HepG2 (cell line): ENCODE data around the gene CAPN8. TPM values are rescaled to one million over a fixed set of nuclear protein-coding genes. Genes with fewer than 3 reads are reported as not detected.
"Not testable (repeated sequence)": the region's sequence is repeated elsewhere in the genome, so short reads cannot be mapped to it uniquely, and the experiment has no call there.

ENCODE experiments used
- ATAC-seq: fragments of 200-7000 bp; cut with Tn5 transposase; 3 replicates; pipeline ENCODE4 v1.9.1; 2020; ENCODE audit warnings: mild to moderate bottlenecking, moderate library complexity
- BruUV-seq: library from RNA; stranded (reverse); fragments of 400-500 nt; replicated peaks from 2 replicates; lab custom pipeline; 2021; lab: Mats Ljungman, UMichigan
- CTCF ChIA-PET: fragments of 300-600 bp; formaldehyde crosslinking; extraction: SDS; loops from one replicate; lab custom pipeline; 2021; ENCODE audit warnings: low total read pairs, inconsistent platforms, low intra/inter-chr PET ratio; lab: Yijun Ruan, JAX
- POLR2A ChIA-PET: fragments of 350-600 bp; sonication (Branson Sonifier 250); formaldehyde crosslinking; loops from one replicate; lab custom pipeline; 2020; ENCODE audit warnings: antibody characterized with exemption, inconsistent platforms; lab: Yijun Ruan, JAX
- DNase-seq: peaks from one replicate; pipeline ENCODE4 v3.0.0-alpha.2; 2015; ENCODE audit warnings: low spot score
- FAIRE-seq: peaks from 3 replicates; lab custom pipeline; 2011; peaks lifted over from hg19 to GRCh38; lab: Jason Lieb, UNC
- H2AFZ ChIP-seq: one replicate; pipeline ENCODE4 v1.6.1; 2011; ENCODE audit warnings: low read length, inconsistent platforms
- H3K27ac ChIP-seq: fragments of 300-600 bp; 3 replicates; pipeline ENCODE4 v1.8.0; 2011; ENCODE audit warnings: mixed run types, mild to moderate bottlenecking, mixed read lengths, low read length, inconsistent platforms; ENCODE audit not compliant: insufficient read depth; ENCODE audit errors: extremely low read length
- H3K27me3 ChIP-seq, 2 experiments: fragments of 200-600 bp in 1 of 2; 2 replicates in 1 of 2; 3 replicates in 1 of 2; pipeline versions ENCODE4 v1.6.0 to v1.8.0; 2011; ENCODE audit warnings: low read length in 2 of 2, mild to moderate bottlenecking in 2 of 2, moderate library complexity in 2 of 2, inconsistent platforms in 1 of 2; ENCODE audit not compliant: insufficient read depth in 2 of 2, control insufficient read depth in 1 of 2
- H3K36me3 ChIP-seq, 2 experiments: fragments of 200-600 bp in 1 of 2; replicated peaks in 1 of 2; 2 replicates in 1 of 2; 3 replicates in 1 of 2; pipeline versions ENCODE4 v1.5.1 to v1.8.0; 2011; ENCODE audit warnings: low read length in 2 of 2, inconsistent platforms in 1 of 2; ENCODE audit not compliant: insufficient read depth in 2 of 2, control insufficient read depth in 1 of 2
- H3K4me1 ChIP-seq: 2 replicates; pipeline ENCODE4 v1.5.1; 2012; ENCODE audit warnings: low read length, inconsistent platforms; ENCODE audit not compliant: insufficient read depth
- H3K4me2 ChIP-seq: 2 replicates; pipeline ENCODE4 v1.6.0; 2011; ENCODE audit warnings: low read depth, low read length, inconsistent platforms
- H3K4me3 ChIP-seq, 3 experiments: fragments of 200-600 bp in 1 of 3; sonication (generic), shearing (Covaris generic) in 1 of 3; replicated peaks in 1 of 3; 2 replicates each; pipeline ENCODE4 v1.5.1; 2011 to 2016; ENCODE audit warnings: low read length in 3 of 3, inconsistent platforms in 2 of 3, low read depth in 2 of 3, mild to moderate bottlenecking in 2 of 3, control low read depth in 1 of 3, mixed read lengths in 1 of 3; ENCODE audit not compliant: insufficient read depth in 1 of 3
- H3K79me2 ChIP-seq: one replicate; pipeline ENCODE4 v1.6.1; 2011; ENCODE audit warnings: low read length, inconsistent platforms; ENCODE audit not compliant: insufficient read depth
- H3K9ac ChIP-seq: 2 replicates; pipeline ENCODE4 v1.6.0; 2011; ENCODE audit warnings: mild to moderate bottlenecking, low read depth, low read length, inconsistent platforms; ENCODE audit not compliant: insufficient read depth
- H3K9me3 ChIP-seq: 2 replicates; pipeline ENCODE4 v1.5.1; 2012; ENCODE audit warnings: mild to moderate bottlenecking, low read length
- H4K20me1 ChIP-seq: 2 replicates; pipeline ENCODE4 v1.6.0; 2011; ENCODE audit warnings: inconsistent platforms, mild to moderate bottlenecking, low read length, moderate library complexity; ENCODE audit not compliant: insufficient read depth
- AHR ChIP-seq: IDR thresholded peaks from 2 replicates; pipeline ENCODE4 v1.6.1; 2018; ENCODE audit warnings: missing genetic modification reagents, missing compliant biosample characterization
- AKAP8 ChIP-seq: sonication (generic); formaldehyde crosslinking; IDR thresholded peaks from 2 replicates; pipeline ENCODE4 v1.5.1; 2020; ENCODE audit warnings: mild to moderate bottlenecking, missing genetic modification reagents
- CENPX ChIP-seq: sonication (generic); formaldehyde crosslinking; IDR thresholded peaks from 2 replicates; pipeline ENCODE4 v1.9.0; 2021; ENCODE audit warnings: mild to moderate bottlenecking, missing genetic modification reagents, moderate library complexity
- ELF3 ChIP-seq: IDR thresholded peaks from 2 replicates; pipeline ENCODE4 v1.6.1; 2016; ENCODE audit warnings: missing genetic modification reagents, missing compliant biosample characterization
- MLXIP ChIP-seq: sonication (generic); formaldehyde crosslinking; IDR thresholded peaks from 2 replicates; pipeline ENCODE4 v1.9.0; 2021; ENCODE audit warnings: missing genetic modification reagents, borderline replicate concordance
- PHF8 ChIP-seq: sonication (generic); formaldehyde crosslinking; IDR thresholded peaks from 2 replicates; pipeline ENCODE4 v1.5.0; 2020; ENCODE audit warnings: missing genetic modification reagents
- SNAPC2 ChIP-seq: sonication (generic); formaldehyde crosslinking; IDR thresholded peaks from 2 replicates; pipeline ENCODE4 v1.8.1; 2022; ENCODE audit warnings: mild to moderate bottlenecking, missing genetic modification reagents
- ZNF337 ChIP-seq: sonication (generic); formaldehyde crosslinking; IDR thresholded peaks from 2 replicates; pipeline ENCODE4 v1.5.1; 2020; ENCODE audit warnings: missing genetic modification reagents, low read depth, mild to moderate bottlenecking, borderline replicate concordance
- ZNF75D ChIP-seq: sonication (generic); formaldehyde crosslinking; IDR thresholded peaks from 2 replicates; pipeline ENCODE4 v1.8.1; 2023; ENCODE audit warnings: missing genetic modification reagents, mild to moderate bottlenecking, borderline replicate concordance
- ZNF839 ChIP-seq: sonication (generic); formaldehyde crosslinking; IDR thresholded peaks from 2 replicates; pipeline ENCODE4 v1.4.0; 2020; ENCODE audit warnings: missing genetic modification reagents, mild to moderate bottlenecking, borderline replicate concordance
- ZSCAN29 ChIP-seq: sonication (generic); formaldehyde crosslinking; conservative IDR thresholded peaks from 2 replicates; pipeline ENCODE4 v1.4.0; 2020; ENCODE audit warnings: mild to moderate bottlenecking, missing genetic modification reagents
- WGBS: methylation state at CpG from one replicate; pipeline ENCODE4 v1.1.6; 2017; ENCODE audit warnings: low lambda C conversion rate; 5-methylcytosine and 5-hydroxymethylcytosine counted together
- in situ Hi-C: cut with HindIII; loops from 2 replicates; pipeline ENCODE4 v1.10.0; 2017; ENCODE audit warnings: low pct_unique_long_range_greater_than_20kb; ENCODE audit not compliant: extremely low pct_ligation_motif_present
- intact Hi-C: fragments of 100-400 bp; cut with micrococcal nuclease; formaldehyde crosslinking; loops from one replicate; pipeline ENCODE4 v1.10.0; 2022; ENCODE audit not compliant: unreplicated experiment
- polyA plus RNA-seq, 8 experiments: library from polyadenylated mRNA; depleted of rRNA in 3 of 8; stranded (reverse) in 7 of 8; unstranded in 1 of 8; fragments of >200 nt; fragmentation: Illumina TruSeq in 4 of 8; extraction: Trizol in 4 of 8; gene quantifications; 2 replicates each; pipeline versions ENCODE4 v1.2.1 to v1.2.3, GENCODE V29; 2011 to 2016; ENCODE audit warnings: low read depth in 4 of 8, missing spikeins in 1 of 8, mixed read lengths in 1 of 8; ENCODE audit not compliant: insufficient read depth in 1 of 8
- total RNA-seq, 5 experiments: library from RNA; depleted of rRNA; stranded (reverse); fragments of >200 nt; fragmentation: Illumina TruSeq; extraction: Trizol; gene quantifications; 2 replicates each; pipeline ENCODE4 v1.2.3, GENCODE V29; 2016; ENCODE audit warnings: low read depth in 1 of 5

The CAPN8 gene
- total and polyA plus RNA-seq, 2 of the 13 experiments (the other 11 are each of a cell fraction or from before 2014, with no cell fraction given): 0.20 to 0.25 TPM

GRCh38 chr1:223520200-223520599, 145.3 kb downstream of the CAPN8 start (continued):
- no peak for TF ChIP-seq CENPX (CRISPR knock-in tag)
- no peak for TF ChIP-seq ZSCAN29

GRCh38 chr1:223519116-223519515, 146.4 kb downstream of the CAPN8 start:
- H3K79me2 ChIP-seq: no peaks in the 10 kb centered on the region
- ATAC-seq (no peak), DNase-seq (no peak), FAIRE-seq (no peak)
- no peak overlapping the region for H3K4me2 ChIP-seq
- H3K27me3 ChIP-seq: peaks cover 0 to 4% of the 10 kb centered on the region in 2 experiments; a peak in 2 of 5 replicates
- no peaks in the 10 kb centered on the region for H3K9me3 ChIP-seq
- intact Hi-C loops (no loop called here), in situ Hi-C loops (no loop called here)
- no peak overlapping the region for H2AFZ ChIP-seq
- no peak overlapping the region for H3K9ac ChIP-seq
- ChIA-PET POLR2A (no interaction called here), CTCF (no interaction called here)
- 7% methylated on average over 2 of the region's 2 CpGs for WGBS
- BruUV-seq: no TSS peak
- H3K36me3 ChIP-seq: no peaks in the 10 kb centered on the region
- no peaks in the 10 kb centered on the region for H3K4me1 ChIP-seq
- TF ChIP-seq PHF8 (CRISPR knock-in tag) (no peak), MLXIP (CRISPR knock-in tag) (no peak), ELF3 (no peak), ZNF75D (CRISPR knock-in tag) (no peak), ZNF337 (CRISPR knock-in tag) (no peak), ZNF839 (CRISPR knock-in tag) (no peak), SNAPC2 (CRISPR knock-in tag) (no peak), AHR (no peak), AKAP8 (CRISPR knock-in tag) (no peak)
- H4K20me1 ChIP-seq: no peaks in the 10 kb centered on the region
- H3K4me3 ChIP-seq: no peak overlapping the region
- H3K27ac ChIP-seq: no peak overlapping the region

GRCh38 chr1:223518553-223518952, 146.9 kb downstream of the CAPN8 start:
- H3K4me3 ChIP-seq, H3K4me2 ChIP-seq, H3K36me3 ChIP-seq, DNase-seq, H3K27me3 ChIP-seq, H3K79me2 ChIP-seq, intact Hi-C loops, in situ Hi-C loops, H3K4me1 ChIP-seq, H3K9ac ChIP-seq, CTCF ChIA-PET, BruUV-seq, H2AFZ ChIP-seq, H4K20me1 ChIP-seq, H3K27ac ChIP-seq, H3K9me3 ChIP-seq, POLR2A ChIA-PET, ATAC-seq, FAIRE-seq: not testable (repeated sequence)
- 4% methylated on average over 1 of the region's 1 CpG for WGBS
